NOMO-1 treated with dmso at 0.1 percent for 144 hours (cell line): Measurements from ENCODE around the gene C22orf39.

Experiments used
- DNase-seq: peaks from one replicate; lab custom pipeline; 2025; ENCODE audit not compliant: unreplicated experiment; lab: John Stamatoyannopoulos, UW

The C22orf39 gene

GRCh38 chr22:19402642-19403191, 44.8 kb downstream of the C22orf39 start:
- DNase-seq, result no peak

- DNase-seq, result no peak
Observed at GRCh38 chr22:19401483-19401882, 46.0 kb downstream of the C22orf39 start.

- DNase-seq, result no peak
Observed at GRCh38 chr22:19400881-19401280, 46.6 kb downstream of the C22orf39 start.

- DNase-seq, result no peak
Observed at GRCh38 chr22:19398652-19399051, 48.9 kb downstream of the C22orf39 start.

- no peak for DNase-seq
Observed at GRCh38 chr22:19398206-19398605, 49.3 kb downstream of the C22orf39 start.

- DNase-seq, result no peak
Observed at GRCh38 chr22:19397734-19398104, 49.8 kb downstream of the C22orf39 start.

- DNase-seq, result no peak
Observed at GRCh38 chr22:19396934-19397733, 50.4 kb downstream of the C22orf39 start.

- no peak for DNase-seq
Observed at GRCh38 chr22:19396561-19396933, 51.0 kb downstream of the C22orf39 start.

GRCh38 chr22:19395276-19395675, 52.2 kb downstream of the C22orf39 start:
- DNase-seq, result no peak

- DNase-seq, result no peak
Observed at GRCh38 chr22:19394274-19395050, 53.0 kb downstream of the C22orf39 start.

- DNase-seq, result no peak
Observed at GRCh38 chr22:19393704-19394103, 53.8 kb downstream of the C22orf39 start.
